ENCODE results near the gene PAPPA2.
"Not testable (repeated sequence)": the region's sequence is repeated elsewhere in the genome, so short reads cannot be mapped to it uniquely, and the experiment has no call there.

GRCh38 chr1:176451741-176452140, 11.2 kb upstream of the PAPPA2 start:
- TF ChIP-seq CTCF (IDR thresholded peaks at IDR 0.05; ENCODE audit: control extremely low read depth in 1 of 3, insufficient read depth in 1 of 3, low read depth in 1 of 3, low read length in 3 of 3); EZH2 (IDR thresholded peaks at IDR 0.05; ENCODE audit: low read depth, low read length, severe bottlenecking); SP2 (IDR thresholded peaks at IDR 0.05; ENCODE audit: low read length); CHD2 (IDR thresholded peaks at IDR 0.05; ENCODE audit: low read length): not testable (repeated sequence)
